ENCODE results near the gene NAV1.
"Not testable (repeated sequence)": the region's sequence is repeated elsewhere in the genome, so short reads cannot be mapped to it uniquely, and the experiment has no call there.

The NAV1 gene

GRCh38 chr1:201538612-201539551, at the start of gene NAV1:
TSS of gene NAV1 (plus strand) at chr1:201539127. CDS start at chr1:201622885, 83,758 bp downstream.
- TF ChIP-seq FOXM1 (IDR thresholded peaks at IDR 0.05; ENCODE audit: borderline replicate concordance) (no peak), ELF4 (IDR thresholded peaks at IDR 0.05) (no peak), ZNF384 (IDR thresholded peaks at IDR 0.05) (no peak), FOXA1 (IDR thresholded peaks at IDR 0.05) (no peak), L3MBTL2 (conservative IDR thresholded peaks at IDR 0.05) (peak; percentile 46; the same call in 1 of the 2 replicates)
- ChIA-PET CTCF (interaction anchor here (1.0 kb wide), 1 partner anchor 26 kb away, joined by 4 read pairs; no protein-coding TSS in a partner anchor), POLR2A (no interaction called here)
- DNase-seq (ENCODE audit: extremely low spot score) = peak; percentile 57

- ChIA-PET CTCF (interaction anchor here (1.0 to 2.5 kb wide), 3 partner anchors 8 to 23 kb away, joined by 3 to 18 read pairs (median 8); no protein-coding TSS in a partner anchor), POLR2A (no interaction called here)
- DNase-seq (ENCODE audit: extremely low spot score) = no peak
- TF ChIP-seq TARDBP (IDR thresholded peaks at IDR 0.05) (no peak), SP1 (IDR thresholded peaks at IDR 0.05) (no peak), NFRKB (IDR thresholded peaks at IDR 0.05) (no peak), BHLHE40 (IDR thresholded peaks at IDR 0.05; ENCODE audit: borderline replicate concordance) (no peak), LEF1 (IDR thresholded peaks at IDR 0.05; ENCODE audit: borderline replicate concordance) (no peak), ARNT (IDR thresholded peaks at IDR 0.05) (no peak), FOXA1 (IDR thresholded peaks at IDR 0.05) (no peak), HDGF (IDR thresholded peaks at IDR 0.05; ENCODE audit: borderline replicate concordance) (no peak), ELF4 (IDR thresholded peaks at IDR 0.05) (no peak)
Observed at GRCh38 chr1:201489643-201490261, 49.2 kb upstream of the NAV1 start.

- CTCF ChIA-PET = interaction anchor here (0.9 to 2.5 kb wide), 5 partner anchors 8 to 55 kb away, joined by 3 to 18 read pairs (median 4); no protein-coding TSS in a partner anchor
- no peak for TF ChIP-seq HDGF (IDR thresholded peaks at IDR 0.05; ENCODE audit: borderline replicate concordance)
- no peak for TF ChIP-seq L3MBTL2 (conservative IDR thresholded peaks at IDR 0.05)
- no peak for TF ChIP-seq ARNT (IDR thresholded peaks at IDR 0.05)
- TF ChIP-seq SUZ12 (IDR thresholded peaks at IDR 0.05) = no peak
- no peak for TF ChIP-seq FOXM1 (IDR thresholded peaks at IDR 0.05; ENCODE audit: borderline replicate concordance)
- no peak for TF ChIP-seq ZNF384 (IDR thresholded peaks at IDR 0.05)
- TF ChIP-seq ELF4 (IDR thresholded peaks at IDR 0.05) = no peak
- TF ChIP-seq NFRKB (IDR thresholded peaks at IDR 0.05) = no peak
- no peak for TF ChIP-seq BHLHE40 (IDR thresholded peaks at IDR 0.05; ENCODE audit: borderline replicate concordance)
- no peak for TF ChIP-seq PKNOX1 (IDR thresholded peaks at IDR 0.05)
- TF ChIP-seq TARDBP (IDR thresholded peaks at IDR 0.05) = no peak
- no peak for DNase-seq (ENCODE audit: extremely low spot score)
- POLR2A ChIA-PET = interaction anchor here (1.0 kb wide), 1 partner anchor 21 kb away, joined by 3 read pairs; the partner anchor contains the start of gene PHLDA3
Observed at GRCh38 chr1:201490708-201491131, 48.2 kb upstream of the NAV1 start.

GRCh38 chr1:201491896-201492511, 46.9 kb upstream of the NAV1 start:
- TF ChIP-seq FOXM1 (IDR thresholded peaks at IDR 0.05; ENCODE audit: borderline replicate concordance) = no peak
- TF ChIP-seq ARNT (IDR thresholded peaks at IDR 0.05) = no peak
- no peak for TF ChIP-seq FOXK2 (IDR thresholded peaks at IDR 0.05)
- no peak for TF ChIP-seq ELF4 (IDR thresholded peaks at IDR 0.05)
- no peak for TF ChIP-seq SUZ12 (IDR thresholded peaks at IDR 0.05)
- no peak for TF ChIP-seq FOXA1 (IDR thresholded peaks at IDR 0.05)
- TF ChIP-seq HDGF (IDR thresholded peaks at IDR 0.05; ENCODE audit: borderline replicate concordance) = no peak
- CTCF ChIA-PET = interaction anchor here (0.9 to 2.5 kb wide), 3 partner anchors 21 to 57 kb away, joined by 3 to 18 read pairs (median 4); no protein-coding TSS in a partner anchor
- DNase-seq (ENCODE audit: extremely low spot score) = no peak
- POLR2A ChIA-PET = interaction anchor here (1.0 kb wide), 1 partner anchor 23 kb away, joined by 3 read pairs; the partner anchor contains the start of gene PHLDA3

- DNase-seq (ENCODE audit: extremely low spot score) = not testable (repeated sequence)
- ChIA-PET CTCF (interaction anchor here (1.1 kb wide), 1 partner anchor 18 kb away, joined by 3 read pairs; no protein-coding TSS in a partner anchor), POLR2A (interaction anchor here (1.5 kb wide), 1 partner anchor 10 kb away, joined by 3 read pairs; no protein-coding TSS in a partner anchor)
Observed at GRCh38 chr1:201493026-201493656, 45.8 kb upstream of the NAV1 start.

GRCh38 chr1:201493757-201494617, 44.9 kb upstream of the NAV1 start:
- TF ChIP-seq LEF1 (IDR thresholded peaks at IDR 0.05; ENCODE audit: borderline replicate concordance) (no peak), SUZ12 (IDR thresholded peaks at IDR 0.05) (no peak), FOXA1 (IDR thresholded peaks at IDR 0.05) (no peak), FOXM1 (IDR thresholded peaks at IDR 0.05; ENCODE audit: borderline replicate concordance) (no peak), BHLHE40 (IDR thresholded peaks at IDR 0.05; ENCODE audit: borderline replicate concordance) (no peak), ZNF384 (IDR thresholded peaks at IDR 0.05) (no peak), NFRKB (IDR thresholded peaks at IDR 0.05) (no peak), SP1 (IDR thresholded peaks at IDR 0.05) (no peak), CTBP1 (IDR thresholded peaks at IDR 0.05; ENCODE audit: borderline replicate concordance) (no peak), ARNT (IDR thresholded peaks at IDR 0.05) (no peak), PKNOX1 (IDR thresholded peaks at IDR 0.05) (no peak), ELF4 (IDR thresholded peaks at IDR 0.05) (no peak), FOXK2 (IDR thresholded peaks at IDR 0.05) (no peak), L3MBTL2 (conservative IDR thresholded peaks at IDR 0.05) (no peak)
- ChIA-PET CTCF (interaction anchor here (1.0 to 1.1 kb wide), 2 partner anchors 12 to 18 kb away, joined by 3 to 4 read pairs; no protein-coding TSS in a partner anchor), POLR2A (interaction anchor here (1.5 kb wide), 1 partner anchor 9 kb away, joined by 3 read pairs; no protein-coding TSS in a partner anchor)
- no peak for DNase-seq (ENCODE audit: extremely low spot score)
